GM10248 (cell line): Measurements from ENCODE around the gene KLHL29.

Experiments used
- CTCF ChIA-PET: fragments of 300-600 bp; sonication (Branson Sonifier 250); formaldehyde crosslinking; extraction: SDS; loops from one replicate; lab custom pipeline; 2021; ENCODE audit warnings: antibody characterized with exemption; lab: Yijun Ruan, JAX
- POLR2A ChIA-PET: fragments of 350-650 bp; sonication (Branson Sonifier 250); formaldehyde crosslinking; extraction: SDS; loops from one replicate; lab custom pipeline; 2020; ENCODE audit warnings: antibody characterized with exemption; lab: Yijun Ruan, JAX
- DNase-seq: peaks from one replicate; pipeline ENCODE4 v3.0.0; 2012; ENCODE audit errors: extremely low spot score
- TF ChIP-seq, protein P1 (sequence below): IDR thresholded peaks from 2 replicates; pipeline ENCODE4 v1.5.1; 2012; ENCODE audit warnings: mild to moderate bottlenecking, low read depth; ENCODE audit errors: extremely low read depth, missing control alignments, control extremely low read depth

KLHL29 gene

GRCh38 chr2:23452853-23453420, 68.0 kb downstream of the KLHL29 start:
- CTCF ChIA-PET = interaction anchor here (1.2 to 1.6 kb wide), 3 partner anchors 10 to 39 kb away, joined by 3 read pairs; no protein-coding TSS in a partner anchor
- POLR2A ChIA-PET = no interaction called here
- TF ChIP-seq, protein P1, sequence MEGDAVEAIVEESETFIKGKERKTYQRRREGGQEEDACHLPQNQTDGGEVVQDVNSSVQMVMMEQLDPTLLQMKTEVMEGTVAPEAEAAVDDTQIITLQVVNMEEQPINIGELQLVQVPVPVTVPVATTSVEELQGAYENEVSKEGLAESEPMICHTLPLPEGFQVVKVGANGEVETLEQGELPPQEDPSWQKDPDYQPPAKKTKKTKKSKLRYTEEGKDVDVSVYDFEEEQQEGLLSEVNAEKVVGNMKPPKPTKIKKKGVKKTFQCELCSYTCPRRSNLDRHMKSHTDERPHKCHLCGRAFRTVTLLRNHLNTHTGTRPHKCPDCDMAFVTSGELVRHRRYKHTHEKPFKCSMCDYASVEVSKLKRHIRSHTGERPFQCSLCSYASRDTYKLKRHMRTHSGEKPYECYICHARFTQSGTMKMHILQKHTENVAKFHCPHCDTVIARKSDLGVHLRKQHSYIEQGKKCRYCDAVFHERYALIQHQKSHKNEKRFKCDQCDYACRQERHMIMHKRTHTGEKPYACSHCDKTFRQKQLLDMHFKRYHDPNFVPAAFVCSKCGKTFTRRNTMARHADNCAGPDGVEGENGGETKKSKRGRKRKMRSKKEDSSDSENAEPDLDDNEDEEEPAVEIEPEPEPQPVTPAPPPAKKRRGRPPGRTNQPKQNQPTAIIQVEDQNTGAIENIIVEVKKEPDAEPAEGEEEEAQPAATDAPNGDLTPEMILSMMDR = no peak
- peak; percentile 40 for DNase-seq

- CTCF ChIA-PET = interaction anchor here (1.2 to 1.6 kb wide), 3 partner anchors 9 to 38 kb away, joined by 3 read pairs; no protein-coding TSS in a partner anchor
- POLR2A ChIA-PET = no interaction called here
- DNase-seq = no peak
- TF ChIP-seq, protein P1 = no peak
These were observed 68.5 kb downstream of the KLHL29 start for GRCh38 chr2:23453432-23453831.

DNA sequence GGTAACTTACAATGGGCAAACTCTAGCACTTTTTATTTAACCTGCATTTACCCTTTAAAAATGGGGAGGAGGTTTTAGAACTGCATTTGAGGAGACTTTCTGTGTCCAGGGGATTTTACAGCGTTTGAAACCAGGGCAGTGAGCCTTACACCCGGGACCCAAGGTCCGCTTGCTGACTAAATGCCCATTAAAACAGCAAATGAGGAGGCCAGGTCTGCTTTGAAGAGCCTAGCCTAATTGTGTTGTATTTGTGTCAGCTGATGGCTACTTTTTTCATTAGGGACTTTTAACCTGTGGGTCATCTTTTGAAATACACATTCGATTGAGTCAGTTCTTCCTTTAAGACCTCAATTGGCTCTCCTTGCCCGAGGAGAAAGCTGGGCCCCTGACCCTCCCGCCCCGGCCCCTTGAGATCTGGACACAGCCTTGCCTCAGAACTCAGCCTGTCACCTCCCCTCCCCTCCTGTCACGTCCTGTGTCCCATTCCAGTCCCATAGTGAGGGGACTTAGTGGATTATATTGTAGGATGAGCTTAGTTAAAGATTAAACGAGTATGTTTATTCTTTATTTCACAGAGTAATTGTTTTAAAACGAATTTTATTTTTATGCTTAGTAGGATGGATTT, 69.0 kb downstream of the KLHL29 start:
- CTCF ChIA-PET = interaction anchor here (1.2 to 1.6 kb wide), 2 partner anchors 9 to 38 kb away, joined by 3 read pairs; no protein-coding TSS in a partner anchor

DNA sequence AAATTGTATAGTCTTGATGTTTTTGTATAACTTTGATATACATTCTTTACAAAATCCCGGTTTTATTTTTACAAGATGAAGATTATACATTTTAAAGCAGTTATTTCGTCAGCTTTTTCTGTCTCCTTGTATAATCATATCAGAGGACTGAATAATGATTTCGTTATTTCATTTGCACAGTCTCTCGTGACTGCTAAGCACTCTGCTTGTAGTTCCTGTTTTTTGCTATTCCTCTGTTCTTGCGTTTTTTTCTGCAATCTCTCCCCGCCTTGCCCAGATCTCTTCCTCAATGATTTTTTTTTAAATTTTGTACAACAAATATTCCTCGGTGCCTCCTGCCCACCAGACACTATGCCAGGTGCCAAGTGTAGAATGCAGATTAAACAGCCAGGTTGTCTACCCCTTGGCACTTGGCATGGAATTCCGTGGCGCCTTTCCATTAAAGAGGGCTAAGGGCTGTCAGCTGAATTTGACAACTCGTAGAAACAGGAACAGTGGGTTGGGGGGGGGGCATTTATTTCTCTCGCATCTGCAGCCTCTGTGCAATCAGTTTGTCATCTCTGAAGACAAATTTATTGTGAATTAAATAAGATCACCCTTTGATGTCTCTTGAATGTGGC, 69.6 kb downstream of the KLHL29 start:
- CTCF ChIA-PET = no interaction called here
- no peak for DNase-seq
- POLR2A ChIA-PET = no interaction called here
- TF ChIP-seq, protein P1 = no peak

More for the DNA sequence above, 69.0 kb downstream of the KLHL29 start:
- no peak for DNase-seq
- POLR2A ChIA-PET = no interaction called here
- TF ChIP-seq, protein P1 = no peak

DNA sequence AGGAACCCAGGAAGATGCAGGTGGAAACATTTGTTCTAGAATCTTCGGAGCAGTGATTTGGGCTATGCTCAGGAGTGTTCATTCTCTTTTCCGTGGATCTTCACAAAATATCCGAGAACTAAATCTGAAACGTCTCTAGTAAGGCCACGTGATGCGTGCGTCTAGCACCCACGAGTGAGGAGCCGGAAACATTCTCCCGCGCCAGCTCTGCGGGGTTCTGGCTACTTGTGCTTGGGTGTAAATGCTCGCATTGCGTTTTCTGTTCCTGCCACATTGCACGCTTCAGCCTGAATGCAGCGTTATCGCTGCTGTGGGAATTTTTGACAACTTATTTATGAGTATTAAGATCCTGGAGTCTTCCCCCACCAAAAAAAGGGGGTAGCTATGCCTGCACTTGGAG, 71.4 kb downstream of the KLHL29 start:
- DNase-seq = no peak
- TF ChIP-seq, protein P1 = no peak
- POLR2A ChIA-PET = no interaction called here
- CTCF ChIA-PET = interaction anchor here (1.5 kb wide), 1 partner anchor 11 kb away, joined by 4 read pairs; no protein-coding TSS in a partner anchor

DNA sequence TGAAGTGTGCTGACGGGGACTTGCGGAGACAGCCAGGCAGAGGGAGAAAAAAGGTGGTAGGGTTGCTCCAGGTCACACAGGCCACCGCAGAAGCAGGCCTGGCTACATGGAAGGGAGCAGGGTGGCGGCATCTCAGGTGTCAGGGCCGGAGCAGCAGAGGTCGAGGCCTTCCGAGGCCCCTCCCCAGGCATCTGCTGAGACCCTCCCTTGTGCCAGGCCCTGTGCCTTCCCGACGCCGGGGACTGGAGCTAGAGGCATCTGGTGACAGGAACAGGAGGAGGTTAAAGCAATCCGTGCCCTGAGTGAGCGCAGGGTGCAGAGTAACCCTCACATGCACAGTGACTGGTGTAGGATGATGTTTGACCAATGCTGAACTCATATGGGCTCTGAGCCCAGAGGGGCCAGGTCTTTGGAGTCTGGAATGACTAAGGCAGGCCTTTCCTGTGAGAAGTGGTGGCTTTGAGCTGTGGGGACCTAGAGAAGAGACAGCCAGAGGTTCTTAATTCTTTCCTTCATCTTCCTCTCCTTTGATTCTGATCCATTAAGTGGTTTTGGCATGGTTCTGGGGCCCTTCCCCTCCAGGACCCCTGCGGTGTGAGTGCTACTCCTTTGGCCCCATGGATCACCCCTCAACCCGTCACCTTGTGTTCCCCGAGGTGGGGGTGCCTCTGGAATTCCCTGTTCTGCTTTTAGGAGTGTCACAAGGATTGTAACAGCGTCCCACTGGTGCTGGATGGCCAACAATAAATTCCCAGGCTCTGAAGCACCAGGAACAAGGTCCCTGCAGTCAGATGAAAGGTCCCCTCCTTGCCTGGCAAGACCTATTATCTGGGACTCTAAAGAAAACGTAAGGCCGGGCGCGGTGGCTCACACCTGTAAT, 72.1 kb downstream of the KLHL29 start:
- no peak for DNase-seq
- TF ChIP-seq, protein P1 = no peak
- ChIA-PET POLR2A (no interaction called here), CTCF (interaction anchor here (1.3 to 1.5 kb wide), 2 partner anchors 10 to 11 kb away, joined by 4 read pairs; no protein-coding TSS in a partner anchor)
